ENCODE results near the gene COL20A1.
"Not testable (repeated sequence)": the region's sequence is repeated elsewhere in the genome, so short reads cannot be mapped to it uniquely, and the experiment has no call there.

COL20A1 gene

GRCh38 chr20:63291811-63292210 lies 1.2 kb upstream of the COL20A1 start:
- DNase-seq (ENCODE audit: low read depth), result no peak

GRCh38 chr20:63292292-63292701 lies 689 bp upstream of the COL20A1 start:
- DNase-seq (ENCODE audit: low read depth), result peak; percentile 11

- DNase-seq (ENCODE audit: low read depth), result no peak
These were observed 470 bp downstream of the COL20A1 start for GRCh38 chr20:63293456-63293855.

- DNase-seq (ENCODE audit: low read depth), result no peak
These were observed 1.0 kb downstream of the COL20A1 start for GRCh38 chr20:63293871-63294535.

- DNase-seq (ENCODE audit: low read depth), result no peak
These were observed 1.5 kb downstream of the COL20A1 start for GRCh38 chr20:63294536-63294900.

GRCh38 chr20:63295018-63295417 lies 2.0 kb downstream of the COL20A1 start:
- DNase-seq (ENCODE audit: low read depth), result no peak

GRCh38 chr20:63295422-63295821 lies 2.4 kb downstream of the COL20A1 start:
- DNase-seq (ENCODE audit: low read depth), result no peak

- DNase-seq (ENCODE audit: low read depth), result no peak
These were observed 2.9 kb downstream of the COL20A1 start for GRCh38 chr20:63295846-63296245.

- no peak for DNase-seq (ENCODE audit: low read depth)
These were observed 3.7 kb downstream of the COL20A1 start for GRCh38 chr20:63296531-63297299.

- DNase-seq (ENCODE audit: low read depth), result no peak
These were observed 4.4 kb downstream of the COL20A1 start for GRCh38 chr20:63297371-63297781.

GRCh38 chr20:63297796-63298572 lies 5.0 kb downstream of the COL20A1 start:
- no peak for DNase-seq (ENCODE audit: low read depth)

- DNase-seq (ENCODE audit: low read depth), result no peak
These were observed 5.8 kb downstream of the COL20A1 start for GRCh38 chr20:63298731-63299312.

GRCh38 chr20:63301671-63302070 lies 8.7 kb downstream of the COL20A1 start:
- no peak for DNase-seq (ENCODE audit: low read depth)

GRCh38 chr20:63303095-63303666 lies 10.2 kb downstream of the COL20A1 start:
- no peak for DNase-seq (ENCODE audit: low read depth)

- no peak for DNase-seq (ENCODE audit: low read depth)
These were observed 12.4 kb downstream of the COL20A1 start for GRCh38 chr20:63305393-63305792.

- not testable (repeated sequence) for DNase-seq (ENCODE audit: low read depth)
These were observed 13.1 kb downstream of the COL20A1 start for GRCh38 chr20:63305933-63306672.

- DNase-seq (ENCODE audit: low read depth), result no peak
These were observed 13.9 kb downstream of the COL20A1 start for GRCh38 chr20:63306673-63307537.

- no peak for DNase-seq (ENCODE audit: low read depth)
These were observed 14.7 kb downstream of the COL20A1 start for GRCh38 chr20:63307538-63308217.

- DNase-seq (ENCODE audit: low read depth), result no peak
These were observed 15.4 kb downstream of the COL20A1 start for GRCh38 chr20:63308218-63308911.
